Measurements from ENCODE around the gene RAP1GAP. TPM values are rescaled to one million over a fixed set of nuclear protein-coding genes. Genes with fewer than 3 reads are reported as not detected.

RAP1GAP gene
- 10 to 100 TPM; 45.2 to 53.1 TPM for total RNA-seq
- long read RNA-seq, transcript RAP1GAP-204 (23 exons, 3,318 nt): major isoform, 6 of 44 reads
- long read RNA-seq, partial matches to known transcripts: 23 of 44 reads
- long read RNA-seq, other reads (novel, unspliced or antisense): 15 of 44 reads

- intact Hi-C loops (cut with DNase I, micrococcal nuclease): no loop called here
- peak; percentile 79 for ATAC-seq
- peak; percentile 59 to 63 for DNase-seq
Measured at GRCh38 chr1:21669258-21670058, at the start of gene RAP1GAP. RAP1GAP (minus strand) TSS chr1:21669357; CDS start chr1:21620032, 49,325 bp downstream.

GRCh38 chr1:21716169-21716568 lies 47.0 kb upstream of the RAP1GAP start:
- no peak for DNase-seq
- ATAC-seq: no peak
- intact Hi-C loops (cut with DNase I, micrococcal nuclease): no loop called here

GRCh38 chr1:21707891-21708290 lies 38.7 kb upstream of the RAP1GAP start:
- no peak for ATAC-seq
- intact Hi-C loops (cut with DNase I, micrococcal nuclease): no loop called here

GRCh38 chr1:21707086-21707840 lies 38.1 kb upstream of the RAP1GAP start:
- DNase-seq (no peak), ATAC-seq (no peak)
- intact Hi-C loops (cut with DNase I, micrococcal nuclease): no loop called here

More at GRCh38 chr1:21707891-21708290, 38.7 kb upstream of the RAP1GAP start:
- DNase-seq: no peak

- intact Hi-C loops (cut with DNase I, micrococcal nuclease): no loop called here
- no peak for DNase-seq
- no peak for ATAC-seq
Measured at GRCh38 chr1:21706151-21706835, 37.1 kb upstream of the RAP1GAP start.

GRCh38 chr1:21705303-21705980 lies 36.3 kb upstream of the RAP1GAP start:
- ATAC-seq (no peak), DNase-seq (no peak)
- intact Hi-C loops (cut with DNase I, micrococcal nuclease): no loop called here

GRCh38 chr1:21704145-21704544 lies 35.0 kb upstream of the RAP1GAP start:
- DNase-seq: no peak

GRCh38 chr1:21703318-21703963 lies 34.3 kb upstream of the RAP1GAP start:
- intact Hi-C loops (cut with DNase I, micrococcal nuclease): no loop called here
- DNase-seq (no peak), ATAC-seq (peak; percentile 70)

More at GRCh38 chr1:21704145-21704544, 35.0 kb upstream of the RAP1GAP start:
- ATAC-seq: peak; percentile 40
- intact Hi-C loops (cut with DNase I, micrococcal nuclease): no loop called here

- no peak for ATAC-seq
- no peak for DNase-seq
- intact Hi-C loops (cut with DNase I, micrococcal nuclease): no loop called here
Measured at GRCh38 chr1:21702780-21703179, 33.6 kb upstream of the RAP1GAP start.

- DNase-seq (no peak), ATAC-seq (no peak)
- intact Hi-C loops (cut with DNase I, micrococcal nuclease): no loop called here
Measured at GRCh38 chr1:21701401-21701800, 32.2 kb upstream of the RAP1GAP start.

GRCh38 chr1:21700094-21700493 lies 30.9 kb upstream of the RAP1GAP start:
- intact Hi-C loops (cut with DNase I, micrococcal nuclease): no loop called here
- no peak for DNase-seq
- no peak for ATAC-seq

- no peak for ATAC-seq
- DNase-seq: no peak
- intact Hi-C loops (cut with DNase I, micrococcal nuclease): no loop called here
Measured at GRCh38 chr1:21696931-21697330, 27.8 kb upstream of the RAP1GAP start.

GRCh38 chr1:21693732-21694131 lies 24.6 kb upstream of the RAP1GAP start:
- no peak for ATAC-seq
- DNase-seq: no peak
- intact Hi-C loops (cut with DNase I, micrococcal nuclease): no loop called here

- intact Hi-C loops (cut with DNase I, micrococcal nuclease): no loop called here
- DNase-seq: no peak
- ATAC-seq: no peak
Measured at GRCh38 chr1:21691739-21692138, 22.6 kb upstream of the RAP1GAP start.

- DNase-seq: no peak
- no peak for ATAC-seq
- intact Hi-C loops (cut with DNase I, micrococcal nuclease): no loop called here
Measured at GRCh38 chr1:21689661-21690372, 20.7 kb upstream of the RAP1GAP start.

- DNase-seq (no peak), ATAC-seq (no peak)
- intact Hi-C loops (cut with DNase I, micrococcal nuclease): no loop called here
Measured at GRCh38 chr1:21687081-21687529, 17.9 kb upstream of the RAP1GAP start.

GRCh38 chr1:21685946-21686678 lies 17.0 kb upstream of the RAP1GAP start:
- DNase-seq: no peak
- no peak for ATAC-seq
- intact Hi-C loops (cut with DNase I, micrococcal nuclease): no loop called here
